GM23338 (cell line): ENCODE data around the gene NFIA. TPM values are rescaled to one million over a fixed set of nuclear protein-coding genes. Genes with fewer than 3 reads are reported as not detected.

Source experiments
- ATAC-seq: fragments of 200-7000 bp; cut with Tn5 transposase; 3 replicates; pipeline ENCODE4 v1.9.1; 2020
- DNase-seq: peaks from one replicate; pipeline ENCODE4 v3.0.0-alpha.2; 2015; ENCODE audit warnings: low spot score
- H2AFZ ChIP-seq: fragments of 200-600 bp; sonication (generic); 2 replicates; pipeline ENCODE4 v1.8.0; 2016; ENCODE audit warnings: antibody characterized with exemption, mild to moderate bottlenecking, moderate library complexity
- H3F3A ChIP-seq: fragments of 200-600 bp; sonication (generic); replicated peaks from 2 replicates; pipeline ENCODE4 v1.8.0; 2017; ENCODE audit warnings: antibody characterized with exemption, mixed run types, low read depth
- H3K27ac ChIP-seq: fragments of 200-600 bp; sonication (generic); 2 replicates; pipeline ENCODE4 v1.6.1; 2016; ENCODE audit warnings: low read depth
- H3K27me3 ChIP-seq: fragments of 200-600 bp; sonication (generic); 2 replicates; pipeline ENCODE4 v1.8.0; 2016; ENCODE audit warnings: mild to moderate bottlenecking, mixed run types, moderate library complexity; ENCODE audit not compliant: insufficient read depth
- H3K36me3 ChIP-seq: fragments of 200-600 bp; sonication (generic); 2 replicates; pipeline ENCODE4 v1.8.0; 2016; ENCODE audit warnings: mild to moderate bottlenecking; ENCODE audit not compliant: insufficient read depth
- H3K4me1 ChIP-seq: fragments of 200-600 bp; sonication (generic); 2 replicates; pipeline ENCODE4 v1.8.0; 2016; ENCODE audit warnings: mild to moderate bottlenecking, moderate library complexity; ENCODE audit not compliant: insufficient read depth
- H3K4me2 ChIP-seq: fragments of 200-600 bp; sonication (generic); 2 replicates; pipeline ENCODE4 v1.7.1; 2017; ENCODE audit warnings: mixed run types
- H3K4me3 ChIP-seq: fragments of 200-600 bp; sonication (generic); 2 replicates; pipeline ENCODE4 v1.6.1; 2016; ENCODE audit warnings: mixed run types
- H3K79me2 ChIP-seq: fragments of 200-600 bp; sonication (generic); replicated peaks from 2 replicates; pipeline ENCODE4 v1.8.0; 2017; ENCODE audit warnings: mild to moderate bottlenecking; ENCODE audit not compliant: insufficient read depth
- H3K9me2 ChIP-seq: fragments of 200-600 bp; sonication (generic); 2 replicates; pipeline ENCODE4 v1.8.0; 2017; ENCODE audit not compliant: insufficient read depth
- H4K20me1 ChIP-seq: fragments of 200-600 bp; sonication (generic); replicated peaks from 2 replicates; pipeline ENCODE4 v1.8.0; 2017; ENCODE audit warnings: mild to moderate bottlenecking; ENCODE audit not compliant: insufficient read depth
- H3K27ac Mint-ChIP-seq: 2 replicates; pipeline ENCODE4 v1.8.0; 2020; ENCODE audit warnings: inconsistent platforms, mild to moderate bottlenecking, moderate library complexity, mixed read lengths
- H3K27me3 Mint-ChIP-seq: 3 replicates; pipeline ENCODE4 v1.8.0; 2022; ENCODE audit warnings: low read depth, mild to moderate bottlenecking, moderate library complexity, mixed read lengths, inconsistent platforms; ENCODE audit not compliant: insufficient read depth, poor library complexity
- H3K36me3 Mint-ChIP-seq: 3 replicates; pipeline ENCODE4 v1.8.0; 2021; ENCODE audit warnings: low read depth, mild to moderate bottlenecking, inconsistent platforms, moderate library complexity, mixed read lengths
- H3K4me1 Mint-ChIP-seq: 3 replicates; pipeline ENCODE4 v1.8.0; 2020; ENCODE audit warnings: mild to moderate bottlenecking, inconsistent platforms, mixed read lengths
- H3K4me3 Mint-ChIP-seq: 3 replicates; pipeline ENCODE4 v1.8.0; 2021; ENCODE audit warnings: moderate library complexity, mild to moderate bottlenecking, inconsistent platforms, mixed read lengths
- H3K9me3 Mint-ChIP-seq: 3 replicates; pipeline ENCODE4 v1.8.0; 2020; ENCODE audit warnings: moderate library complexity, mild to moderate bottlenecking, inconsistent platforms, mixed read lengths
- CREB1 ChIP-seq: fragments of 250-450 bp; sonication (Bioruptor Pico); IDR thresholded peaks from 2 replicates; pipeline ENCODE4 v1.5.0; 2020; ENCODE audit warnings: low read depth, mild to moderate bottlenecking, moderate library complexity
- CTCF ChIP-seq, 2 experiments: fragments of 200-600 bp in 1 of 2; sonication (generic) in 1 of 2; conservative IDR thresholded peaks; 2 replicates each; pipeline versions ENCODE4 v1.5.1 to v1.6.1; 2016 to 2017; ENCODE audit warnings: antibody characterized with exemption in 2 of 2, low read depth in 2 of 2, mild to moderate bottlenecking in 2 of 2, moderate library complexity in 1 of 2
- EZH2 ChIP-seq: fragments of 200-600 bp; sonication (generic); IDR thresholded peaks from one replicate; pipeline ENCODE4 v1.8.0; 2017; ENCODE audit warnings: antibody characterized with exemption, mild to moderate bottlenecking, low read depth; ENCODE audit not compliant: unreplicated experiment
- EZH2phosphoT487 ChIP-seq: fragments of 200-600 bp; sonication (generic); IDR thresholded peaks from one replicate; pipeline ENCODE4 v1.8.1; 2018; ENCODE audit warnings: antibody characterized with exemption; ENCODE audit not compliant: unreplicated experiment
- JUNB ChIP-seq: IDR thresholded peaks from one replicate; pipeline ENCODE4 v1.6.1; 2016; ENCODE audit warnings: antibody characterized with exemption; ENCODE audit not compliant: unreplicated experiment
- NANOG ChIP-seq: IDR thresholded peaks from 2 replicates; pipeline ENCODE4 v1.6.1; 2016; ENCODE audit warnings: antibody characterized with exemption, borderline replicate concordance
- POLR2AphosphoS5 ChIP-seq: IDR thresholded peaks from 2 replicates; pipeline ENCODE4 v1.6.1; 2016; ENCODE audit warnings: antibody characterized with exemption, low read depth
- REST ChIP-seq: IDR thresholded peaks from one replicate; pipeline ENCODE4 v1.6.1; 2018; ENCODE audit warnings: antibody characterized with exemption; ENCODE audit not compliant: unreplicated experiment
- STAT1 ChIP-seq: IDR thresholded peaks from one replicate; pipeline ENCODE4 v1.6.1; 2016; ENCODE audit warnings: antibody characterized with exemption; ENCODE audit not compliant: unreplicated experiment
- ZNF114 ChIP-seq: fragments of 250-450 bp; sonication (Bioruptor Pico); IDR thresholded peaks from 2 replicates; pipeline ENCODE4 v1.5.0; 2020; ENCODE audit warnings: mild to moderate bottlenecking, moderate library complexity
- ZNF331 ChIP-seq: fragments of 250-450 bp; sonication (Bioruptor Pico); IDR thresholded peaks from 2 replicates; pipeline ENCODE4 v1.5.0; 2020; ENCODE audit warnings: low read depth, mild to moderate bottlenecking, moderate library complexity
- ZNF462 ChIP-seq: fragments of 250-450 bp; sonication (Bioruptor Pico); IDR thresholded peaks from 2 replicates; pipeline ENCODE4 v1.5.0; 2020; ENCODE audit warnings: mild to moderate bottlenecking, moderate library complexity
- polyA plus RNA-seq: library from polyadenylated mRNA; unstranded; fragments of >200 nt; fragmentation: Nextera tagmentation; extraction: Ambion mirVana; gene quantifications from 2 replicates; pipeline ENCODE4 v1.2.1, GENCODE V29; 2016
- total RNA-seq: library from RNA; depleted of rRNA; stranded (reverse); fragments of >200 nt; shearing (Covaris generic); gene quantifications from 2 replicates; pipeline ENCODE4 v1.2.3, GENCODE V29; 2014

NFIA gene
- total and polyA plus RNA-seq, 2 experiments from 2014 or later: 0.97 to 2.3 TPM

- H3K79me2 ChIP-seq: no peaks in the 10 kb centered on the region
- H3K36me3 Mint-ChIP-seq: no peaks in the 10 kb centered on the region
- H3K27me3 Mint-ChIP-seq: no peaks in the 10 kb centered on the region
- no peak for DNase-seq
- no peaks in the 10 kb centered on the region for H3K27me3 ChIP-seq
- no peak overlapping the region for H3K27ac Mint-ChIP-seq
- no peaks in the 10 kb centered on the region for H4K20me1 ChIP-seq
- TF ChIP-seq CTCF (conservative IDR thresholded peaks at IDR 0.05; ENCODE audit: low read depth in 2 of 2) (no peak), EZH2 (no peak), JUNB (no peak), ZNF114 (CRISPR knock-in tag) (no peak), STAT1 (no peak), ZNF462 (CRISPR knock-in tag) (no peak), POLR2AphosphoS5 (no peak), NANOG (no peak), EZH2phosphoT487 (no peak), CREB1 (CRISPR knock-in tag) (no peak), REST (no peak), ZNF331 (CRISPR knock-in tag) (no peak)
- H3K4me2 ChIP-seq: no peak overlapping the region
- no peaks in the 10 kb centered on the region for H3K36me3 ChIP-seq
- no peaks in the 10 kb centered on the region for H3F3A ChIP-seq
- H3K27ac ChIP-seq: no peak overlapping the region
- no peak overlapping the region for H3K4me3 ChIP-seq
- H3K4me1 Mint-ChIP-seq: no peaks in the 10 kb centered on the region
- no peaks in the 10 kb centered on the region for H3K9me3 Mint-ChIP-seq
- ATAC-seq: no peak
- H3K9me2 ChIP-seq: no peaks in the 10 kb centered on the region
- H2AFZ ChIP-seq: no peak overlapping the region
- no peak overlapping the region for H3K4me3 Mint-ChIP-seq
- no peaks in the 10 kb centered on the region for H3K4me1 ChIP-seq
Observed at GRCh38 chr1:61370913-61371279, 288.5 kb downstream of the NFIA start.
